HG03457 (cell line): ENCODE data around the gene AFAP1L2.

ENCODE experiments used
- ATAC-seq: cut with Tn5 transposase; IDR thresholded peaks from one replicate; pipeline ENCODE4 v1.9.1; 2021; ENCODE audit warnings: moderate number of reproducible peaks; ENCODE audit not compliant: unreplicated experiment

AFAP1L2 gene

GRCh38 chr10:114315566-114316420 is 88.5 kb downstream of the AFAP1L2 start:
- no peak for ATAC-seq

GRCh38 chr10:114313866-114314265 is 90.4 kb downstream of the AFAP1L2 start:
- no peak for ATAC-seq

GRCh38 chr10:114313139-114313538 is 91.2 kb downstream of the AFAP1L2 start:
- no peak for ATAC-seq

GRCh38 chr10:114311496-114312209 is 92.6 kb downstream of the AFAP1L2 start:
- ATAC-seq = no peak

- no peak for ATAC-seq
Measured at GRCh38 chr10:114311023-114311422, 93.3 kb downstream of the AFAP1L2 start.

- ATAC-seq = no peak
Measured at GRCh38 chr10:114310346-114310745, 94.0 kb downstream of the AFAP1L2 start.

- no peak for ATAC-seq
Measured at GRCh38 chr10:114309364-114309651, 95.0 kb downstream of the AFAP1L2 start.

- no peak for ATAC-seq
Measured at GRCh38 chr10:114308531-114309363, 95.6 kb downstream of the AFAP1L2 start.

GRCh38 chr10:114307731-114308130 is 96.6 kb downstream of the AFAP1L2 start:
- ATAC-seq = no peak

GRCh38 chr10:114306116-114306973 is 98.0 kb downstream of the AFAP1L2 start:
- no peak for ATAC-seq

GRCh38 chr10:114305521-114305925 is 98.8 kb downstream of the AFAP1L2 start:
- ATAC-seq = no peak

- peak; percentile 48 for ATAC-seq
Measured at GRCh38 chr10:114304571-114305421, 99.5 kb downstream of the AFAP1L2 start.

- peak; percentile 80 for ATAC-seq
Measured at GRCh38 chr10:114304017-114304570, 100.2 kb downstream of the AFAP1L2 start.

- peak; percentile 8 for ATAC-seq
Measured at GRCh38 chr10:114303556-114303955, 100.7 kb downstream of the AFAP1L2 start.

GRCh38 chr10:114301951-114302710 is 102.2 kb downstream of the AFAP1L2 start:
- no peak for ATAC-seq

GRCh38 chr10:114301177-114301576 is 103.1 kb downstream of the AFAP1L2 start:
- no peak for ATAC-seq

- no peak for ATAC-seq
Measured at GRCh38 chr10:114300036-114300645, 104.2 kb downstream of the AFAP1L2 start.

GRCh38 chr10:114297136-114297705 is 107.1 kb downstream of the AFAP1L2 start:
- no peak for ATAC-seq
